Measurements from ENCODE around the gene GBX1. TPM values are rescaled to one million over a fixed set of nuclear protein-coding genes. Genes with fewer than 3 reads are reported as not detected.

The GBX1 gene
- total and polyA plus RNA-seq, 2 donors (not counting 3 experiments of a cell fraction or from before 2014, with no cell fraction given): not detected

DNA sequence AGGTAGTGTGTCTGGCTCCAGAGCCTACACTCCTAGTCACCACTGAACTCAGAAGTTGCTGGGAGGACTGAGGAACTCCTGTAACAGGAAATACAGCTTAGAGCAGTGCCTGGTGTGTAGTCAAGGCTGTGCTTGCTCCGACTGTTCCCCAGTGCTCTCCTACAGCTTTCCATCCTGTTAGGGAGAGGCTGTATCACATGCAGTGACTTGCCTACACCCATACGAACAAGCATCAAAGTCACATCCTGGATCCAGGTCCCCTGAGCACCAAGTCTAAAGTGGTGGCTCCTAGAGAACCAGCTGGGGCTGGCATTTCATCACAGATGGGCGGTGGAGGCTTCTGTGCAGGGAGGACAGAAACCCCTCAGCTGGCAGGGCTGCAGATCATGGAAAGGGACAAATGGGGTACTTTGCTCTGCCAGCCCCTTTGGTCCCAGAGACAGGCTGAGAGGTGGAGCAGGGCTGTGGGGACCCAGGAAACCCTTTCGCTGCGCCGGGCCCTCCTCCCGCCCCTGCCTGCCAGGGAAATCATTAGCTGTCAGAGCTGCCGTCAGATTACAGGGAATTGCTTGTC lies 11.9 kb upstream of the GBX1 start:
- Histone ChIP-seq H3K27me3 (ENCODE audit: control insufficient read depth in 2 of 2, insufficient read depth in 2 of 2, low read length in 2 of 2) (peaks cover 3 to 10% of the 10 kb centered on the region in 2 experiments), H3K9me1 (replicated peaks; ENCODE audit: control insufficient read depth, extremely low read depth, insufficient read depth, low read length) (no peaks in the 10 kb centered on the region), H3K4me2 (ENCODE audit: insufficient read depth, low read length) (no peak overlapping the region), H3K36me3 (ENCODE audit: control insufficient read depth in 2 of 2, extremely low read depth in 1 of 2, insufficient read depth in 2 of 2, low read length in 2 of 2) (no peaks in the 10 kb centered on the region), H3K79me2 (ENCODE audit: control insufficient read depth, insufficient read depth, low read length) (no peaks in the 10 kb centered on the region), H3K9ac (replicated peaks; ENCODE audit: extremely low read depth, insufficient read depth, low read length) (no peak overlapping the region), H3K27ac (ENCODE audit: insufficient read depth, low read depth, low read length) (no peak overlapping the region), H3K4me3 (replicated peaks in 1 of 3; ENCODE audit: insufficient read depth in 1 of 3, low read depth in 1 of 3, low read length in 3 of 3) (no peak overlapping the region), H2AFZ (ENCODE audit: low read depth, low read length) (no peak overlapping the region), H3K9me3 (replicated peaks; ENCODE audit: control insufficient read depth, insufficient read depth, low read length) (no peaks in the 10 kb centered on the region), H3K4me1 (ENCODE audit: control insufficient read depth, extremely low read depth, insufficient read depth, low read length) (no peaks in the 10 kb centered on the region), H4K20me1 (replicated peaks; ENCODE audit: control insufficient read depth, extremely low read depth, insufficient read depth, low read length) (no peaks in the 10 kb centered on the region)
- POLR2A ChIA-PET: no interaction called here
- no TSS peak for BruUV-seq (replicated peaks)
- dilution Hi-C loops (cut with MboI; ENCODE audit: extremely low pct_ligation_motif_present, low sequenced_read_pairs): no loop called here
- TF ChIP-seq FOS (IDR thresholded peaks at IDR 0.05; ENCODE audit: borderline replicate concordance, insufficient read depth, low read length): no peak
- no peak for TF ChIP-seq MYC (IDR thresholded peaks at IDR 0.05; ENCODE audit: low read depth, low read length)
- TF ChIP-seq JUN (IDR thresholded peaks at IDR 0.05; ENCODE audit: borderline replicate concordance, insufficient read depth, insufficient read length, low read depth): no peak
- no peak for TF ChIP-seq EZH2 (IDR thresholded peaks at IDR 0.05; ENCODE audit: borderline replicate concordance, low read depth, low read length, severe bottlenecking)
- TF ChIP-seq POLR2AphosphoS5 (IDR thresholded peaks at IDR 0.05; ENCODE audit: insufficient read depth, low read depth, low read length): no peak
- TF ChIP-seq, protein P1, sequence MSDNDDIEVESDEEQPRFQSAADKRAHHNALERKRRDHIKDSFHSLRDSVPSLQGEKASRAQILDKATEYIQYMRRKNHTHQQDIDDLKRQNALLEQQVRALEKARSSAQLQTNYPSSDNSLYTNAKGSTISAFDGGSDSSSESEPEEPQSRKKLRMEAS (IDR thresholded peaks at IDR 0.05; ENCODE audit: insufficient read depth, insufficient read length): no peak
- TF ChIP-seq GATA2 (IDR thresholded peaks at IDR 0.05; ENCODE audit: insufficient read depth, insufficient read length, low read depth, low read length): no peak
- TF ChIP-seq POLR2A (IDR thresholded peaks at IDR 0.05; ENCODE audit: low read depth, low read length): no peak
- TF ChIP-seq, protein P2, sequence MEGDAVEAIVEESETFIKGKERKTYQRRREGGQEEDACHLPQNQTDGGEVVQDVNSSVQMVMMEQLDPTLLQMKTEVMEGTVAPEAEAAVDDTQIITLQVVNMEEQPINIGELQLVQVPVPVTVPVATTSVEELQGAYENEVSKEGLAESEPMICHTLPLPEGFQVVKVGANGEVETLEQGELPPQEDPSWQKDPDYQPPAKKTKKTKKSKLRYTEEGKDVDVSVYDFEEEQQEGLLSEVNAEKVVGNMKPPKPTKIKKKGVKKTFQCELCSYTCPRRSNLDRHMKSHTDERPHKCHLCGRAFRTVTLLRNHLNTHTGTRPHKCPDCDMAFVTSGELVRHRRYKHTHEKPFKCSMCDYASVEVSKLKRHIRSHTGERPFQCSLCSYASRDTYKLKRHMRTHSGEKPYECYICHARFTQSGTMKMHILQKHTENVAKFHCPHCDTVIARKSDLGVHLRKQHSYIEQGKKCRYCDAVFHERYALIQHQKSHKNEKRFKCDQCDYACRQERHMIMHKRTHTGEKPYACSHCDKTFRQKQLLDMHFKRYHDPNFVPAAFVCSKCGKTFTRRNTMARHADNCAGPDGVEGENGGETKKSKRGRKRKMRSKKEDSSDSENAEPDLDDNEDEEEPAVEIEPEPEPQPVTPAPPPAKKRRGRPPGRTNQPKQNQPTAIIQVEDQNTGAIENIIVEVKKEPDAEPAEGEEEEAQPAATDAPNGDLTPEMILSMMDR (IDR thresholded peaks at IDR 0.05; ENCODE audit: extremely low read depth in 1 of 2, insufficient read depth in 1 of 2, low read depth in 1 of 2, low read length in 2 of 2): no peak
- FAIRE-seq (no peak), DNase-seq (ENCODE audit: low read depth, low spot score) (no peak)
- CTCF ChIA-PET: interaction anchor here (0.9 to 1.6 kb wide), 3 partner anchors 10 to 55 kb away, joined by 4 to 5 read pairs (median 4); partner anchors contain the start of gene GBX1
- intact Hi-C loops (cut with micrococcal nuclease): no loop called here

Measured in endothelial cell of umbilical vein (primary cell).